Upper lobe of right lung (tissue), 1 donor: Measurements from ENCODE around the gene LIG1. TPM values are rescaled to one million over a fixed set of nuclear protein-coding genes. Genes with fewer than 3 reads are reported as not detected.
A peak's percentile ranks its signal among the peaks of the same experiment; 100 is the strongest.

Experiments used
- ATAC-seq: fragments of 200-7000 bp; cut with Tn5 transposase; one replicate; pipeline ENCODE4 v1.9.1; 2020; ENCODE audit warnings: mild to moderate bottlenecking, moderate library complexity
- DNase-seq: peaks from one replicate; pipeline ENCODE4 v3.0.0-alpha.2; 2020
- H3K27ac ChIP-seq: fragments of 200-600 bp; one replicate; pipeline ENCODE4 v1.8.0; 2022
- H3K27me3 ChIP-seq: fragments of 200-600 bp; one replicate; pipeline ENCODE4 v1.8.0; 2022; ENCODE audit warnings: mild to moderate bottlenecking
- H3K36me3 ChIP-seq: fragments of 200-600 bp; one replicate; pipeline ENCODE4 v1.8.0; 2022
- H3K4me1 ChIP-seq: fragments of 200-600 bp; one replicate; pipeline ENCODE4 v1.8.0; 2022
- H3K4me3 ChIP-seq: fragments of 200-600 bp; one replicate; pipeline ENCODE4 v1.8.0; 2022; ENCODE audit warnings: mild to moderate bottlenecking
- H3K9me3 ChIP-seq: fragments of 200-600 bp; one replicate; pipeline ENCODE4 v1.8.0; 2022
- CTCF ChIP-seq: fragments of 200-600 bp; IDR thresholded peaks from one replicate; pipeline ENCODE4 v1.8.0; 2022; ENCODE audit warnings: antibody characterized with exemption
- intact Hi-C: fragments of 100-400 bp; cut with DNase I; formaldehyde crosslinking; loops from one replicate; pipeline ENCODE4 v1.11.0; 2022
- long read RNA-seq: library from polyadenylated mRNA; unstranded; transcript quantifications from one replicate; pipeline ENCODE4 v2.0.0, GENCODE V29; 2021
- total RNA-seq: library from RNA; stranded (reverse); fragmentation: NEBNext Ultra II Directional; extraction: Animal tissue kit (Norgen Biotek cat#: 25700); gene quantifications from one replicate; pipeline ENCODE4 v1.2.1, GENCODE V29; 2021
- donor health status: DM: no; HTN: yes; CAD: no; lungs with severe emphysema.

Gene LIG1
- total RNA-seq: 17.7 TPM
- long read RNA-seq, partial matches to known transcripts: 6 of 23 reads
- long read RNA-seq, other reads (novel, unspliced or antisense): 12 of 23 reads

GRCh38 chr19:48169939-48170803 is at the start of gene LIG1, which contains the start of gene ZSWIM9:
Gene LIG1 (minus strand): TSS chr19:48170344. CDS start chr19:48165566, 4,778 bp downstream.
Gene ZSWIM9 (plus strand): TSS chr19:48170680. CDS start chr19:48171803, 1,123 bp downstream.
- intact Hi-C loops: no loop called here
- no peak for TF ChIP-seq CTCF

GRCh38 chr19:48218997-48219396 is 48.9 kb upstream of the LIG1 start:
- no peak for ATAC-seq
- H3K9me3 ChIP-seq: no peaks in the 10 kb centered on the region
- intact Hi-C loops: no loop called here
- no peak overlapping the region for H3K27ac ChIP-seq
- H3K4me1 ChIP-seq: no peaks in the 10 kb centered on the region
- no peak overlapping the region for H3K4me3 ChIP-seq
- H3K36me3 ChIP-seq: peaks cover 69% of the 10 kb centered on the region
- H3K27me3 ChIP-seq: no peaks in the 10 kb centered on the region
- TF ChIP-seq CTCF: no peak
- no peak for DNase-seq

More at GRCh38 chr19:48169939-48170803, at the start of gene LIG1, which contains the start of gene ZSWIM9:
- Histone ChIP-seq H3K9me3 (no peaks in the 10 kb centered on the region), H3K4me3 (peak within 1 kb of the TSS; percentile 82), H3K27me3 (no peaks in the 10 kb centered on the region), H3K36me3 (no peaks in the 10 kb centered on the region), H3K4me1 (peaks cover 7% of the 10 kb centered on the region), H3K27ac (peak within 1 kb of the TSS; percentile 90)
- peak; percentile 97 for DNase-seq
- ATAC-seq: peak; percentile 93

- Histone ChIP-seq H3K9me3 (no peaks in the 10 kb centered on the region), H3K36me3 (peaks cover 71% of the 10 kb centered on the region)
These were observed 46.8 kb upstream of the LIG1 start for GRCh38 chr19:48216933-48217332.

GRCh38 chr19:48213959-48214358 is 43.8 kb upstream of the LIG1 start:
- no peaks in the 10 kb centered on the region for H3K4me1 ChIP-seq
- H3K9me3 ChIP-seq: no peaks in the 10 kb centered on the region
- no peak overlapping the region for H3K4me3 ChIP-seq
- H3K27ac ChIP-seq: no peak overlapping the region
- intact Hi-C loops: no loop called here
- ATAC-seq: no peak
- H3K27me3 ChIP-seq: no peaks in the 10 kb centered on the region
- TF ChIP-seq CTCF: no peak
- peaks cover 70% of the 10 kb centered on the region for H3K36me3 ChIP-seq
- no peak for DNase-seq

More at GRCh38 chr19:48216933-48217332, 46.8 kb upstream of the LIG1 start:
- Histone ChIP-seq H3K27ac (no peak overlapping the region), H3K27me3 (no peaks in the 10 kb centered on the region), H3K4me3 (no peak overlapping the region), H3K4me1 (no peaks in the 10 kb centered on the region)
- DNase-seq: no peak
- intact Hi-C loops: no loop called here
- no peak for ATAC-seq
- no peak for TF ChIP-seq CTCF

GRCh38 chr19:48210005-48210404 is 39.9 kb upstream of the LIG1 start:
- DNase-seq (no peak), ATAC-seq (no peak)
- intact Hi-C loops: no loop called here
- Histone ChIP-seq H3K4me3 (no peak overlapping the region), H3K9me3 (no peaks in the 10 kb centered on the region), H3K27me3 (no peaks in the 10 kb centered on the region), H3K27ac (no peak overlapping the region), H3K4me1 (peaks cover 5% of the 10 kb centered on the region), H3K36me3 (peaks cover 50% of the 10 kb centered on the region)
- no peak for TF ChIP-seq CTCF
